H1 (cell line): ENCODE results near the gene FBXO46. TPM values are rescaled to one million over a fixed set of nuclear protein-coding genes. Genes with fewer than 3 reads are reported as not detected.

Experiments
- CTCF ChIA-PET: fragments of 300-600 bp; sonication (Branson Sonifier 250); formaldehyde crosslinking; loops from one replicate; lab custom pipeline; 2021; ENCODE audit not compliant: partially characterized antibody; lab: Charles Lee
- POLR2A ChIA-PET: fragments of 300-600 bp; sonication (Branson Sonifier 250); formaldehyde crosslinking; loops from one replicate; lab custom pipeline; 2021; ENCODE audit warnings: inconsistent platforms; ENCODE audit not compliant: partially characterized antibody; lab: Charles Lee
- DNase-seq, 2 experiments: peaks; one replicate each; pipeline versions ENCODE4 v3.0.0 to v3.0.0-alpha.2; 2010 to 2022; ENCODE audit warnings: low spot score in 2 of 2, low read depth in 1 of 2, mixed read lengths in 1 of 2
- FAIRE-seq: peaks from 2 replicates; lab custom pipeline; 2011; peaks lifted over from hg19 to GRCh38; lab: Jason Lieb, UNC
- H2AFZ ChIP-seq: 2 replicates; pipeline ENCODE4 v1.8.1; 2012; ENCODE audit warnings: low read length, inconsistent platforms
- H2AK5ac ChIP-seq: 2 replicates; pipeline ENCODE4 v1.6.1; 2013; ENCODE audit warnings: low read depth, low read length
- H2BK120ac ChIP-seq: replicated peaks from 2 replicates; pipeline ENCODE3; 2013; ENCODE audit warnings: low read depth, low read length, inconsistent platforms
- H2BK12ac ChIP-seq: 2 replicates; pipeline ENCODE4 v1.6.1; 2013; ENCODE audit warnings: low read depth, low read length
- H2BK15ac ChIP-seq: 2 replicates; pipeline ENCODE4 v1.6.1; 2013; ENCODE audit warnings: low read length
- H2BK20ac ChIP-seq: 2 replicates; pipeline ENCODE4 v1.6.1; 2013; ENCODE audit warnings: low read length
- H2BK5ac ChIP-seq: 2 replicates; pipeline ENCODE4 v1.6.1; 2013; ENCODE audit warnings: low read depth, low read length
- H3K14ac ChIP-seq: 2 replicates; pipeline ENCODE4 v1.6.1; 2013; ENCODE audit warnings: inconsistent platforms; ENCODE audit not compliant: insufficient read length
- H3K18ac ChIP-seq: 2 replicates; pipeline ENCODE4 v1.6.1; 2013; ENCODE audit warnings: low read length; ENCODE audit errors: extremely low read depth
- H3K23ac ChIP-seq: 2 replicates; pipeline ENCODE4 v1.6.1; 2013; ENCODE audit warnings: inconsistent platforms; ENCODE audit not compliant: insufficient read length
- H3K23me2 ChIP-seq: 2 replicates; pipeline ENCODE4 v1.6.1; 2013; ENCODE audit warnings: low read depth, low read length
- H3K27ac ChIP-seq: 2 replicates; pipeline ENCODE4 v1.6.1; 2011; ENCODE audit warnings: low read depth, low read length, inconsistent platforms
- H3K27me3 ChIP-seq, 4 experiments: replicated peaks in 1 of 4; 1 replicate in 1 of 4; 2 replicates in 3 of 4; pipeline versions ENCODE4 v1.6.1 to v1.8.1; 2011 to 2013; ENCODE audit warnings: low read length in 3 of 4, mild to moderate bottlenecking in 3 of 4, inconsistent platforms in 2 of 4, mixed read lengths in 2 of 4, moderate library complexity in 1 of 4; ENCODE audit not compliant: control insufficient read depth in 3 of 4, insufficient read depth in 3 of 4; ENCODE audit errors: extremely low read depth in 1 of 4
- H3K36me3 ChIP-seq, 4 experiments: 2 replicates each; pipeline versions ENCODE4 v1.6.1 to v1.8.1; 2011 to 2013; ENCODE audit warnings: mild to moderate bottlenecking in 4 of 4, low read length in 3 of 4, moderate library complexity in 2 of 4, control low read depth in 1 of 4, inconsistent platforms in 1 of 4; ENCODE audit not compliant: insufficient read depth in 4 of 4, control insufficient read depth in 2 of 4
- H3K4ac ChIP-seq: replicated peaks from 2 replicates; pipeline ENCODE3; 2013; ENCODE audit warnings: low read length, low read depth, mixed read lengths, inconsistent platforms; ENCODE audit not compliant: insufficient read length
- H3K4me1 ChIP-seq, 4 experiments: replicated peaks in 1 of 4; 1 replicate in 1 of 4; 2 replicates in 3 of 4; pipeline versions ENCODE4 v1.6.1 to v1.8.1; 2011 to 2013; ENCODE audit warnings: low read length in 3 of 4, inconsistent platforms in 2 of 4, mixed read lengths in 1 of 4; ENCODE audit not compliant: insufficient read depth in 4 of 4, control insufficient read depth in 3 of 4
- H3K4me2 ChIP-seq, 2 experiments: 2 replicates each; pipeline versions ENCODE4 v1.6.1 to v1.8.1; 2011 to 2013; ENCODE audit warnings: low read depth in 2 of 2, low read length in 2 of 2, control low read depth in 1 of 2, inconsistent platforms in 1 of 2, mild to moderate bottlenecking in 1 of 2; ENCODE audit not compliant: insufficient read depth in 1 of 2
- H3K4me3 ChIP-seq, 4 experiments: fragments of 200-600, 300-600 bp in 1 of 4; sonication (generic), shearing (Covaris generic), sonication (Bioruptor Twin) in 1 of 4; 2 replicates each; pipeline versions ENCODE4 v1.5.1 to v1.8.1; 2011 to 2016; ENCODE audit warnings: low read length in 4 of 4, low read depth in 3 of 4, control low read depth in 2 of 4, inconsistent platforms in 2 of 4, mild to moderate bottlenecking in 2 of 4, mixed read lengths in 1 of 4, moderate library complexity in 1 of 4; ENCODE audit not compliant: insufficient read depth in 2 of 4; ENCODE audit errors: extremely low read depth in 1 of 4
- H3K56ac ChIP-seq: replicated peaks from 2 replicates; pipeline ENCODE3; 2013; ENCODE audit warnings: low read depth, mild to moderate bottlenecking, mixed read lengths, low read length, inconsistent platforms; ENCODE audit not compliant: insufficient read length
- H3K79me1 ChIP-seq: 2 replicates; pipeline ENCODE4 v1.6.1; 2013; ENCODE audit warnings: low read depth, low read length, control low read depth
- H3K79me2 ChIP-seq, 2 experiments: 2 replicates each; pipeline versions ENCODE4 v1.6.1 to v1.8.1; 2012 to 2013; ENCODE audit warnings: low read length in 2 of 2, mild to moderate bottlenecking in 2 of 2, inconsistent platforms in 1 of 2; ENCODE audit not compliant: insufficient read depth in 2 of 2, control insufficient read depth in 1 of 2
- H3K9ac ChIP-seq, 4 experiments: replicated peaks in 1 of 4; 1 replicate in 1 of 4; 2 replicates in 3 of 4; pipeline versions ENCODE4 v1.6.1 to v1.8.1; 2011 to 2013; ENCODE audit warnings: low read depth in 3 of 4, low read length in 3 of 4, control low read depth in 2 of 4, mild to moderate bottlenecking in 2 of 4, moderate library complexity in 2 of 4, inconsistent platforms in 1 of 4; ENCODE audit errors: extremely low read depth in 1 of 4
- H3K9me3 ChIP-seq, 2 experiments: 2 replicates each; pipeline versions ENCODE4 v1.6.1 to v1.8.1; 2012 to 2013; ENCODE audit warnings: mild to moderate bottlenecking in 2 of 2, moderate library complexity in 2 of 2, control low read depth in 1 of 2, inconsistent platforms in 1 of 2, low read depth in 1 of 2, low read length in 1 of 2, mixed read lengths in 1 of 2; ENCODE audit not compliant: insufficient read depth in 2 of 2
- H4K20me1 ChIP-seq, 2 experiments: replicated peaks in 1 of 2; 2 replicates each; pipeline versions ENCODE3 to v1.8.1; 2011 to 2013; ENCODE audit warnings: inconsistent platforms in 2 of 2, low read length in 2 of 2, mild to moderate bottlenecking in 1 of 2; ENCODE audit not compliant: insufficient read depth in 2 of 2, control insufficient read depth in 1 of 2
- H4K5ac ChIP-seq: 2 replicates; pipeline ENCODE4 v1.6.1; 2013; ENCODE audit warnings: low read length, low read depth, mixed read lengths, inconsistent platforms; ENCODE audit not compliant: insufficient read length
- H4K8ac ChIP-seq: 2 replicates; pipeline ENCODE4 v1.8.0; 2013; ENCODE audit warnings: mild to moderate bottlenecking, moderate library complexity, low read length, inconsistent platforms; ENCODE audit not compliant: insufficient read depth; ENCODE audit errors: extremely low read depth
- H4K91ac ChIP-seq: replicated peaks from 2 replicates; pipeline ENCODE3; 2013; ENCODE audit warnings: low read length, mixed read lengths, inconsistent platforms; ENCODE audit not compliant: insufficient read length
- CHD1 ChIP-seq: IDR thresholded peaks from 2 replicates; pipeline ENCODE4 v1.6.1; 2012; ENCODE audit warnings: low read depth, low read length, improper control_type of control experiment
- EGR1 ChIP-seq: IDR thresholded peaks from 2 replicates; pipeline ENCODE4 v1.6.1; 2011; ENCODE audit warnings: low read depth, low read length, borderline replicate concordance
- KDM5A ChIP-seq: fragments of 200-600 bp; IDR thresholded peaks from 2 replicates; pipeline ENCODE4 v1.7.1; 2012; ENCODE audit warnings: mild to moderate bottlenecking, low read length, inconsistent platforms, mixed read lengths
- RFX5 ChIP-seq: IDR thresholded peaks from 2 replicates; pipeline ENCODE4 v1.6.1; 2011; ENCODE audit warnings: low read depth, low read length, improper control_type of control experiment, borderline replicate concordance
- SAP30 ChIP-seq: fragments of 300-600 bp; sonication (generic); IDR thresholded peaks from 2 replicates; pipeline ENCODE4 v1.7.1; 2012; ENCODE audit warnings: low read length, moderate library complexity, mild to moderate bottlenecking, inconsistent platforms; ENCODE audit not compliant: insufficient read depth, insufficient replicate concordance
- TAF1 ChIP-seq: IDR thresholded peaks from 2 replicates; pipeline ENCODE4 v1.6.1; 2011; ENCODE audit warnings: mild to moderate bottlenecking, low read depth, low read length
- YY1 ChIP-seq: IDR thresholded peaks from 2 replicates; pipeline ENCODE4 v1.6.1; 2011; ENCODE audit warnings: low read depth, mild to moderate bottlenecking, low read length
- WGBS, 2 experiments: shearing (Covaris generic) in 1 of 2; methylation state at CpG; one replicate each; pipeline versions ENCODE4 v1.1.6 to v1.1.7; 2013 to 2015; ENCODE audit warnings: low lambda C conversion rate in 2 of 2, mixed read lengths in 2 of 2, inconsistent platforms in 1 of 2, low coverage in 1 of 2, missing lambda C conversion rate in 1 of 2; ENCODE audit not compliant: insufficient replicate concordance in 2 of 2, insufficient coverage in 1 of 2, insufficient read length in 1 of 2; ENCODE audit errors: extremely low coverage in 1 of 2, missing lambda C conversion rate in 1 of 2; 5-methylcytosine and 5-hydroxymethylcytosine counted together
- polyA plus RNA-seq, 7 experiments: library from polyadenylated mRNA; depleted of rRNA in 3 of 7; stranded (reverse) in 5 of 7; unstranded in 2 of 7; fragments of >200 nt in 5 of 7; fragments of 200-250 nt in 2 of 7; gene quantifications; 1 replicate in 5 of 7; 2 replicates in 1 of 7; 4 replicates in 1 of 7; pipeline versions ENCODE4 v1.2.1 to v1.2.3, GENCODE V29; 2011 to 2013; ENCODE audit warnings: missing spikeins in 2 of 7, mixed read lengths in 2 of 7
- total RNA-seq: library from RNA; stranded (reverse); fragmentation: NEBNext Ultra II Directional; extraction: Animal tissue kit (Norgen Biotek cat#: 25700); gene quantifications from 2 replicates; pipeline ENCODE4 v1.2.1, GENCODE V29; 2021
- TF ChIP-seq, protein P1 (sequence below): IDR thresholded peaks from 2 replicates; pipeline ENCODE4 v1.6.1; 2012; ENCODE audit warnings: inconsistent platforms
- TF ChIP-seq, protein P2 (sequence below): IDR thresholded peaks from 2 replicates; pipeline ENCODE4 v1.6.1; 2011; ENCODE audit warnings: low read depth, mild to moderate bottlenecking, low read length; ENCODE audit not compliant: insufficient read depth

Gene FBXO46
- total and polyA plus RNA-seq, 2 of the 8 experiments (the other 6 are each of a cell fraction or from before 2014, with no cell fraction given) = 11.2 to 38.9 TPM

DNA sequence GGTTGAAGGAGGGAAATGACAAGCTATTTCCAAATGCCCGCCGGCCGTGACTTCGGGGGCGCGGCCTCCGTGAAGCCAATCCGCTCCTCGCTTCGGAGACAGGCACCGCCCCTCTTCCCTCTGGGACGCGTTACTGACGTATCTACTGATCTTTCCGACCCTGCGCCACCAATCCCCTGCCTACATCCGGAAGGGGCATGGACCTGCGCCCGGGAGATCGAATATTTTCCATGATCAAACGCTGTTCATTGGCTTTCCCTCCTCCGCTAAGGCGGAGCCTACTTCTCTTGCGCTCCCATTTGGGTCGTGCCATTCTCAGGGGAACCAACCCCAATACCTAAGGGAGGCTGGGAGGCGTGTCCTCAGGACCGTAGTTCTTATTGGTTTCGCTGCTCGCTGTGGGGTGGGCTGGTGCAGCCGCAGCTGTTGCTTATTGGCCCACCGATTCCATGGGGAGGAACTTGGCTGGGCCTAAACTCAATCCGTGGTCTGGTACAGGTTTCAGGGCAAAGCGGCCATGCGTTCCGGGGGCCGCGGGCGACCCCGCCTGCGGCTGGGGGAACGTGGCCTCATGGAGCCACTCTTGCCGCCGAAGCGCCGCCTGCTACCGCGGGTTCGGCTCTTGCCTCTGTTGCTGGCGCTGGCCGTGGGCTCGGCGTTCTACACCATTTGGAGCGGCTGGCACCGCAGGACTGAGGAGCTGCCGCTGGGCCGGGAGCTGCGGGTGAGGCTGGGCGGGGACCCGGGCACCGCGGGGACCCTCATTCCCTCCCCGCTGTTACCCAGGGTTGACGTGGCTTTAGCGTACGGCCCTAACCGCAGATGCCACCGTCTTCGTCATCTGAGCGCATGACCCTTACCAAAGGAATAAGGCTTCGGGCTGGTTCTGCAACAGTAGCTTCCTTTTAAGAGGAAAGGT lies 38.2 kb downstream of the FBXO46 start, which contains the start of gene QPCTL:
Gene QPCTL, plus strand, starts transcription at position 480 of the 919 bp plus-strand sequence. Its CDS starts 38 bp downstream, at position 518.
- ChIA-PET POLR2A (interaction anchor here (0.6 to 4.8 kb wide), 28 partner anchors 10 to 195 kb away, joined by 3 to 74 read pairs (median 5); partner anchors contain the start of genes DMWD, FBXO46, SIX5 and VASP), CTCF (interaction anchor here (0.6 to 9.0 kb wide), 23 partner anchors 11 to 359 kb away, joined by 3 to 98 read pairs (median 4); no protein-coding TSS in a partner anchor)
- H3K27me3 ChIP-seq = no peaks in the 10 kb centered on the region
- H3K4me3 ChIP-seq = peak within 1 kb of the TSS; percentile 73 to 89 (median 84)
- 0 out of 2 replicates have a peak within 1 kb of the TSS, but pooled peaks have one; percentile 29 for H2BK15ac ChIP-seq
- peak within 1 kb of the TSS; percentile 86 for H3K56ac ChIP-seq
- DNase-seq (peak; percentile 91 to 99), FAIRE-seq (peak; percentile 97)
- peak within 1 kb of the TSS; percentile 79 for H3K27ac ChIP-seq
- H4K8ac ChIP-seq = peak within 1 kb of the TSS; percentile 82
- H3K79me2 ChIP-seq = peaks cover 0 to 25% of the 10 kb centered on the region in 2 experiments; a peak in 3 of 4 replicates
- H3K4me1 ChIP-seq = no peaks in the 10 kb centered on the region; a peak in 1 of 7 replicates
- H3K23me2 ChIP-seq = peaks cover 3% of the 10 kb centered on the region; the same call in 1 of the 2 replicates
- peak within 1 kb of the TSS; percentile 70 for H4K5ac ChIP-seq
- H4K91ac ChIP-seq = peak within 1 kb of the TSS; percentile 78
- no peak within 1 kb of the TSS for H2AK5ac ChIP-seq
- no peaks in the 10 kb centered on the region for H3K9me3 ChIP-seq
- H2BK5ac ChIP-seq = peak within 1 kb of the TSS; percentile 73
- H3K4ac ChIP-seq = peak within 1 kb of the TSS; percentile 82
- H3K23ac ChIP-seq = no peak within 1 kb of the TSS
- H2BK20ac ChIP-seq = no peak within 1 kb of the TSS
- peak within 1 kb of the TSS; percentile 61; the same call in 1 of the 2 replicates for H2AFZ ChIP-seq
- no peak within 1 kb of the TSS for H2BK120ac ChIP-seq
- peaks cover 11 to 35% (median 21%) of the 10 kb centered on the region in 4 experiments for H3K36me3 ChIP-seq
- 1% methylated on average over 70 of the region's 70 CpGs; no CpG with 5 or more reads in 1 of the 2 experiments for WGBS, 2 experiments
- no peak within 1 kb of the TSS for H3K14ac ChIP-seq
- peak within 1 kb of the TSS; percentile 74 to 95 (median 83) for H3K9ac ChIP-seq
- H3K18ac ChIP-seq = peak within 1 kb of the TSS; percentile 83
- peaks cover 3% of the 10 kb centered on the region; the same call in 1 of the 2 replicates for H3K79me1 ChIP-seq
- no peak within 1 kb of the TSS for H2BK12ac ChIP-seq
- peaks cover 0 to 11% of the 10 kb centered on the region in 2 experiments for H4K20me1 ChIP-seq
- H3K4me2 ChIP-seq = peak within 1 kb of the TSS; percentile 63 to 82
- TF ChIP-seq, protein P1, sequence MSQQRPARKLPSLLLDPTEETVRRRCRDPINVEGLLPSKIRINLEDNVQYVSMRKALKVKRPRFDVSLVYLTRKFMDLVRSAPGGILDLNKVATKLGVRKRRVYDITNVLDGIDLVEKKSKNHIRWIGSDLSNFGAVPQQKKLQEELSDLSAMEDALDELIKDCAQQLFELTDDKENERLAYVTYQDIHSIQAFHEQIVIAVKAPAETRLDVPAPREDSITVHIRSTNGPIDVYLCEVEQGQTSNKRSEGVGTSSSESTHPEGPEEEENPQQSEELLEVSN = no peak; the same call in 1 of the 2 replicates
- no peak for TF ChIP-seq CHD1
- TF ChIP-seq, protein P2, sequence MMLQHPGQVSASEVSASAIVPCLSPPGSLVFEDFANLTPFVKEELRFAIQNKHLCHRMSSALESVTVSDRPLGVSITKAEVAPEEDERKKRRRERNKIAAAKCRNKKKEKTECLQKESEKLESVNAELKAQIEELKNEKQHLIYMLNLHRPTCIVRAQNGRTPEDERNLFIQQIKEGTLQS = no peak
- peak; percentile 28; the same call in 1 of the 2 replicates for TF ChIP-seq YY1
- peak; percentile 84 for TF ChIP-seq TAF1
- no peak for TF ChIP-seq EGR1
- TF ChIP-seq KDM5A = no peak
- TF ChIP-seq RFX5 = no peak
- TF ChIP-seq SAP30 = no peak
